Effector memory CD8-positive, alpha-beta T cell (primary cell): ENCODE measurements around the gene TSPYL4.
A peak's percentile ranks its signal among the peaks of the same experiment; 100 is the strongest.

Experiments
- ATAC-seq: fragments of 150-1000 bp; cut with Tn5 transposase; replicated peaks from 2 replicates; pipeline ENCODE4 v1.10.0; 2021; ENCODE audit warnings: mild to moderate bottlenecking, moderate library complexity
- DNase-seq, 3 experiments: peaks; one replicate each; pipeline ENCODE4 v3.0.0; 2021
- H3K27ac Mint-ChIP-seq, 2 donors: one replicate each; pipeline ENCODE4 v1.8.0; 2022; ENCODE audit warnings: mild to moderate bottlenecking in 2 of 2, mixed read lengths in 2 of 2, moderate library complexity in 2 of 2
- H3K27me3 Mint-ChIP-seq, 2 donors: one replicate each; pipeline ENCODE4 v1.8.0; 2022; ENCODE audit warnings: mixed read lengths in 2 of 2
- H3K36me3 Mint-ChIP-seq: one replicate; pipeline ENCODE4 v1.8.0; 2022; ENCODE audit warnings: mild to moderate bottlenecking, moderate library complexity, mixed read lengths; ENCODE audit not compliant: insufficient read depth
- H3K4me1 Mint-ChIP-seq, 2 donors: one replicate each; pipeline ENCODE4 v1.8.0; 2022; ENCODE audit warnings: low read depth in 2 of 2, mixed read lengths in 2 of 2
- H3K4me3 Mint-ChIP-seq, 2 donors: one replicate each; pipeline ENCODE4 v1.8.0; 2022; ENCODE audit warnings: mild to moderate bottlenecking in 2 of 2, mixed read lengths in 2 of 2, moderate library complexity in 2 of 2
- H3K9me3 Mint-ChIP-seq, 2 donors: one replicate each; pipeline ENCODE4 v1.8.0; 2022; ENCODE audit warnings: mixed read lengths in 2 of 2

TSPYL4 gene

DNA sequence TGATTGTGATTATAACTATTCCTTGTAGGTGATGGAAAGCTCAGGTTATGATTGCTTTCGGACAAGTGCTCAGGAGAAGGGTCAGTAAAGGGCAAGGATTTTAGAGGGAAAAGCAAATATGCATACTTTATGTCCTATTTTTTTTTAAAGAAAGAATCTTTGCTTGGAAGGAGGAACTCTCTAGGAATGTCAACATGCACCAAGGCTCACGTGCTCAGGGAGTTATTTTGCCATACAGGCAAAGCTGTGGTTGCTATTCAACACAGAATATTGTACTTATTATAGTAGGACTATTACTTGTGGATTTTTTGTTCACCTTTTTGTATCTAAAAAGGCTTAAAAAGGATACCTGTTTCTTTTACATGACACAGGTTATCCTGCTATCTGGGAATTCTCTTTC, 28.8 kb upstream of the TSPYL4 start:
- Mint-ChIP-seq H3K27ac (no peak overlapping the region), H3K4me1 (peaks cover 25 to 28% of the 10 kb centered on the region in 2 donors)

DNA sequence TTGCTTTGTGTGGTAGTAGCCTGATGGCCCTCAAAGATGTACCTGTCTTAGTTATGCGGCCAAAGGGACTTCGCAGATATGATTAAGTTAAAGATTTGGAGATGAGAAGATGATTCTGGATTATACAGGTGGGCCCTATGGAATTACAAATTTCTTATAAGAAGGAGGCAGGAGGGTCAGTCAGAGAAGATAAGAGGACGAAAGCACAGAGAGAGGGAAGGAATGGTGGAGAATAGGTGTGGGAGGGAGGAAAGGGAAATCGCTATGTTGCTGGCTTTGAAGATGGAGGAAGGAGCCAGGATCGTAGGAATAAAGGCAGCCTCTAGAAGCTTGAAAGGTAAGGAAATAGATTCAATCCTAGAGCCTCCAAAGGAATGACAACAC, 27.1 kb upstream of the TSPYL4 start:
- no peaks in the 10 kb centered on the region for H3K9me3 Mint-ChIP-seq
- H3K4me3 Mint-ChIP-seq = peak overlapping the region; percentile 87 to 98
- ATAC-seq (no peak), DNase-seq (no peak)
- H3K36me3 Mint-ChIP-seq = peaks cover 42% of the 10 kb centered on the region
- H3K4me1 Mint-ChIP-seq = peaks cover 39 to 44% of the 10 kb centered on the region in 2 donors
- H3K27me3 Mint-ChIP-seq = no peaks in the 10 kb centered on the region
- peak overlapping the region; percentile 97 to 100 for H3K27ac Mint-ChIP-seq

More for the DNA sequence above, 28.8 kb upstream of the TSPYL4 start:
- Mint-ChIP-seq H3K27me3 (no peaks in the 10 kb centered on the region), H3K4me3 (no peak overlapping the region), H3K9me3 (no peaks in the 10 kb centered on the region), H3K36me3 (peaks cover 28% of the 10 kb centered on the region)
- no peak for ATAC-seq
- no peak for DNase-seq

DNA sequence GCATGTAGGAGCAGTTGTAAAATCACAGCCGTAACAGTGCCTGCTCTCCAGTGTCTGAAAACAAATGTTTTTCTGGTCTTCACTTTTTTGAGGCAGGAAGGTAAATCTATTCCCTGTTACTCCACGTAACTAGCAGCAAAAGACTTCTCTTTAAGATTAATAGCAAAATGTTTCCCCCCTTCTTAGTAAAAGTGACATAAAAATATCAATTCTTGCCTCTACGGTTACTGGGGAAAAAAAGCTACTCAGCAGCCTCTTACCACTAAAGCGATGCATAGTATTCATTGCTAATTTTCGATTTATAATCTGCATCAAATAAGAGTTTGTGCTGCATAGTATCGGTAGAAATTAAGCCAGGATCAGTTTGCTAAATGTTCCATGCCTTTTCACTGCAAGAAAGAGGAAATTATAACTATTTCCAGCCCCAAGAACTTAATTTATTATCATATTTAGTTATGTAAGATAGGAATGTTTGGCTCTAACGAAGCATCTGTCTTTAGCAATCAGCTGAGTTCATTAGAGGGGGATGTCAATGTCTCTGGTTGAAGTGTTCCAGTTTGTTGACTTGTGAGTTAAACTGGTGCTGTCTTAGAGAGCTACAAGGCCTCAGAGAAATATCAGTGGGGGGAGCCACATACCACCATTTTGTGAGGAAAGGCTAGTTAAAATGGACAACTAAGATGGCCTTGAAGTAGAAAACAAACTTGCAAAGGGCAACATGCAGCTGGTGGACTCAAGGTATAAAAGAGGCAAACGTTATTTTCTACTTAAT, 26.5 kb upstream of the TSPYL4 start:
- Mint-ChIP-seq H3K27ac (peak overlapping the region; percentile 97 to 100), H3K4me1 (peaks cover 40 to 48% of the 10 kb centered on the region in 2 donors), H3K36me3 (peaks cover 48% of the 10 kb centered on the region), H3K4me3 (peak overlapping the region; percentile 87 to 98), H3K27me3 (no peaks in the 10 kb centered on the region), H3K9me3 (no peaks in the 10 kb centered on the region)
- ATAC-seq = no peak
- no peak for DNase-seq

DNA sequence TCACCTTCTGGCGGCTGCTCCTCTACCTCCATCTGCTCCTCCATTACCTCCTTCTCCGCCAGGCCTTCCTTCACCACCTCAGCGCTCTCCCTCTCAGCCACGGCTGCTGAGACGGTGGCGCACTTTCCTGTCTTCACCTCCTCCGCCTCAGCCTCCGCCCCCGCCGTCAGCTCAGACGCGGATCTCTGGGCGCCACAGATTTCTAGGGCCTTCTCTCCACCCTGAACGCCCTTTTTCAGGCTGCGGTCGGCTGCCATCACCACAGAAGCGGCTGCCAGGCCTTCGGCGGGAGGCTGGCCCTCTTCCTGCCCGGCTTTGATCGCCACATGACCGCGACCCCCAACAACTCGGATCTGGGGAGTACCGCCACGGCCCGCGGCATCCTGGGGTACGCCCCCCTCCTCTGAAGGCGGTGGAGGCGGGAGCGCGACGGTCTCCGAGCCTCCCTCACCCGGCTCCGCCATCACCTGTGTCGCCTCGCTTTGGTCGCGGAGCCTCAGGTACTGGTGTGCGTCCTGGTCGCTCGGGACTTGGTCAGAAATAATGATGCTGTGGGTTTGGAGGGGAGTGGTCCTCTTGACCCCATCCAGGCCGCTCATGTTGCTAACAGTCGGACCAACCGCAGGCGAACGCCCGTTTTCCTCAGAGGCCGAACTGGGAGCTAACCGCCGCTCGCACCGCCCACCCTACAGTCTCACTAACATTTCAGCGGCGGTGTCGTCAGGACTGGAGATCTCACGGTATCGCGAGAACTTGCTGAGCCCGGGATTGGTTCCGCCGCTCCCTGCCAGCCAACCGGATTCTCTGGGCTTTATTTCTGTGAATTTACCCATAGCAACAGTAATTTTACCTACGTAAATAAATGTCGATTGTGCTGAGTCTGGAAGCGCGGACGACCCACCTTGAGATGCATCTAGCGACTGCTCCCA, 25.6 kb upstream of the TSPYL4 start, which contains the start of gene TSPYL1:
Gene TSPYL1 (minus strand): TSS at position 699 of the 929 bp plus-strand sequence. CDS start 100 bp downstream, at position 599.
- peak; percentile 91 to 94 (median 93) for DNase-seq
- Mint-ChIP-seq H3K27ac (peak within 1 kb of the TSS; percentile 97 to 100), H3K36me3 (peaks cover 57% of the 10 kb centered on the region), H3K4me1 (peaks cover 43 to 57% of the 10 kb centered on the region in 2 donors), H3K27me3 (no peaks in the 10 kb centered on the region), H3K4me3 (peak within 1 kb of the TSS; percentile 87 to 98), H3K9me3 (no peaks in the 10 kb centered on the region)
- ATAC-seq = peak; percentile 82

DNA sequence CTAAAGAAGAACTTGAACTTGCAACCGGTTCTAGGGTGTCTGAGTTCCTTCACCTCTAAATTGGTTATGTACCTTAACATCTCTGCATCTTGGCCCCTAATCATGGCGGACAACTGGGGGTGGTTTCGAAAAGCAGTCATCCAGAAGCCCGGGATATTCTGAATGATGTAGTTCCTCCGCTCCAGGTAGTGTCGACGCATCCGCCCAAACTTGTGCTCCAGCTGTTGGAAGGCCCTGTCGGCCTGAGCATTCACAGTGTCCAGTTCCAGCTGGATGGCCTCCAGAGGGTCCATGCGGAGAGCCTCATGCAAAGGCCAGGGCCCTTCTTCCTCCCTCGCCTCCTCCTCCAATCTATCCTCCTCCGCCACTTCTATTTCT, 25.0 kb upstream of the TSPYL4 start:
- Mint-ChIP-seq H3K36me3 (peaks cover 63% of the 10 kb centered on the region), H3K9me3 (no peaks in the 10 kb centered on the region), H3K27me3 (no peaks in the 10 kb centered on the region), H3K4me3 (peak overlapping the region; percentile 87 to 98), H3K27ac (peak overlapping the region; percentile 97 to 100), H3K4me1 (peaks cover 43 to 61% of the 10 kb centered on the region in 2 donors)
- ATAC-seq = no peak
- peak in 1 of 3 experiments; percentile 17 for DNase-seq

DNA sequence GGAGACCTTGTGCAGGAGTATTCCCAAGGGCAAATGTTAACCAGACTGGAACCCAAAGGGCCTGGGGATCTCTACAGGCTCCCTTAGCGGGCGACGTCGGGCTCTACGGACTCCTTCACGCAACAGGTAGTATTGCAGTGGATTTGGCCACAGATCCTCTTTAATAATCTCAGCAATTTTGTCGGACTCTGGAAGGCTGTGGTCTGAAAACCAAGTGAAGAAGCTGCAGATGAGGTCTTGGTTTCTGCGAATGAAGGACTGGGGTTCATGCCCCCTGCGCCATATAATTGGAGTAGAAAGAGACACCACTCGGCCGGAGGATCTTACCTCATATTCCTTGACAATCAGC, 24.6 kb upstream of the TSPYL4 start:
- ATAC-seq (no peak), DNase-seq (no peak)
- Mint-ChIP-seq H3K4me1 (peaks cover 43 to 62% of the 10 kb centered on the region in 2 donors), H3K9me3 (no peaks in the 10 kb centered on the region), H3K36me3 (peaks cover 67% of the 10 kb centered on the region), H3K27me3 (no peaks in the 10 kb centered on the region), H3K27ac (peak overlapping the region; percentile 97 to 100), H3K4me3 (peak overlapping the region; percentile 87 to 98)

DNA sequence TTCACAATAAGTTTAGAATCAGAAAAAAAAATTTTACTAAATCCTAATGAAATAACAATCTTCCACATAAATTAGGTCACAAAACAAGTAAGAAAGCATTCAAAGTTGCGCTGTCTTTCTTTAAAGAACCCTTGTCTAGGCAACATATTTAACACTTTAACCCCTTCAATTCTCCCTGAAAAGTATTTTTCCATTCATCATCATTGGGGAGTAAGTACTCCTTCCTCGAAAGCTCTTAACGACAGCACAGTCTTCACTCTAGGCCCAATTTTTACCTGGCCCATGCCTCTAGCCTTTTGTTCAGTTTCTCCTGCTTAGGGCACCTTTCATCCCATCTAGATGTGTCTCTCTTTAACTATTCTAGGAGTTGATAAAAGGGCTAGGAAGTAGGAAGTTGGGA, 23.2 kb upstream of the TSPYL4 start:
- no peak for DNase-seq
- peaks cover 78% of the 10 kb centered on the region for H3K36me3 Mint-ChIP-seq
- H3K4me3 Mint-ChIP-seq = peak overlapping the region; percentile 87 to 98
- H3K4me1 Mint-ChIP-seq = peaks cover 43 to 71% of the 10 kb centered on the region in 2 donors
- no peaks in the 10 kb centered on the region for H3K9me3 Mint-ChIP-seq
- ATAC-seq = no peak
- no peaks in the 10 kb centered on the region for H3K27me3 Mint-ChIP-seq
- H3K27ac Mint-ChIP-seq = peak overlapping the region; percentile 97 to 100

DNA sequence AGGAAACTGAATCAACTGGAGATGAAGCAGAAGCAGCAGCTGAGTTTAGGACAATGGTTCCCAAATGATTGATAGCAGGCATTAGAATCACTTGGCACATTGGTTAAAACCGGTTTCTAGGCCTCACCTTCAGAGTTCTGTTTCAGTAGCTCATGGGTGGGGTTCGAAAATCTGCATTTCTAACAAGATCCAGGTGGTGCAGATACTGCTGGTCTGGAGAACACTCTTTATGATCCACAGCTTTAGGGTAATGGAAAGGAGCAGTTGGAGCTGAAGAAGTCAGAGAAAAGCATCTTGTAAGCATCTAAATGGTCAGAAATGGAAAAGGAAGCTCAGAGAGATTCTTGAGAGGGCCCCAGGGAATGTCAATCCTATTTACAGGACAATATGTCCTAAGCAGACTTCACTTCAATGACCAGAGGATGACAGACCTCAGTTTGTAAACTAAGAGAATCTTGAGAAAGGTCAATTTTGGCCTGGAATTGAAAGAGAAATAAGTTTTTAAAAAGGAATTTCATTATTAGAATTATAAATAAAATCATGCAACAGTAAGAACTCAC, 17.4 kb upstream of the TSPYL4 start:
- Mint-ChIP-seq H3K27me3 (no peaks in the 10 kb centered on the region), H3K27ac (peak overlapping the region; percentile 44 to 72), H3K4me1 (peaks cover 12 to 53% of the 10 kb centered on the region in 2 donors), H3K36me3 (peaks cover 51% of the 10 kb centered on the region), H3K4me3 (no peak overlapping the region), H3K9me3 (no peaks in the 10 kb centered on the region)
- ATAC-seq (no peak), DNase-seq (no peak)

DNA sequence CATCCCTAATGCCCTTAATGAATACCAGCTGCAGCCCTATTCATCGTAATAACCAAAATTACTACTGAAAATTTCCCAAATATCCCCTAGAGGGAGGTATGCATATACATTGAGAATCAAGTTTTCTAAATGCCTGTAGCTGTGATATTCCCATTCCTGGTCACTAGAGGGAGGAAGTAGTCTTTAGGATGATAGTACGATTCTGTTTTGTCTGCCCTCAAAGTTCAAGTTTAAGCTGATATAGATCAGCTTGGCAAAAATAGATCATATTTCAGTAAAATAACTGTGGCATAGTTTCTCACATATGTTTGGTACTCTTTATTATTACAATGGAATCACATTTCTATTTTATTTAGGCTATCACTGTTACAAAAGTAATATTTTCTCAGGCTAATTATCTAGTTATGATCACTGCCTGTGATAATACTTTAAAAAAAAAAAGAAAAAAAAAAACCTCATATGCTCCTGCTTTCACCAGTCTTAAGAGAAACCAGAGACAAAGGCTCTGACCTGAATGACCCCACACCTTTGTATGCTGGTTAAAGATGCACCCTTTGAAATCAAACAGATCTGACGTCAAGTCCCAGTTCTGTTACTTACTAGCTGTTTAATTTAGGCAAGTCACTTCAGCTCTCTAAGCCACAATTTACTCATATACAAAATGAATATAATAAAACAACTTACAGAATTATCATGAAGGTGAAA, 14.9 kb upstream of the TSPYL4 start:
- DNase-seq = no peak
- no peaks in the 10 kb centered on the region for H3K9me3 Mint-ChIP-seq
- peak overlapping the region; percentile 45 to 77 for H3K27ac Mint-ChIP-seq
- H3K4me1 Mint-ChIP-seq = peaks cover 10 to 46% of the 10 kb centered on the region in 2 donors
- H3K4me3 Mint-ChIP-seq = no peak overlapping the region
- ATAC-seq = peak; percentile 88
- H3K27me3 Mint-ChIP-seq = no peaks in the 10 kb centered on the region
- H3K36me3 Mint-ChIP-seq = peaks cover 28% of the 10 kb centered on the region

DNA sequence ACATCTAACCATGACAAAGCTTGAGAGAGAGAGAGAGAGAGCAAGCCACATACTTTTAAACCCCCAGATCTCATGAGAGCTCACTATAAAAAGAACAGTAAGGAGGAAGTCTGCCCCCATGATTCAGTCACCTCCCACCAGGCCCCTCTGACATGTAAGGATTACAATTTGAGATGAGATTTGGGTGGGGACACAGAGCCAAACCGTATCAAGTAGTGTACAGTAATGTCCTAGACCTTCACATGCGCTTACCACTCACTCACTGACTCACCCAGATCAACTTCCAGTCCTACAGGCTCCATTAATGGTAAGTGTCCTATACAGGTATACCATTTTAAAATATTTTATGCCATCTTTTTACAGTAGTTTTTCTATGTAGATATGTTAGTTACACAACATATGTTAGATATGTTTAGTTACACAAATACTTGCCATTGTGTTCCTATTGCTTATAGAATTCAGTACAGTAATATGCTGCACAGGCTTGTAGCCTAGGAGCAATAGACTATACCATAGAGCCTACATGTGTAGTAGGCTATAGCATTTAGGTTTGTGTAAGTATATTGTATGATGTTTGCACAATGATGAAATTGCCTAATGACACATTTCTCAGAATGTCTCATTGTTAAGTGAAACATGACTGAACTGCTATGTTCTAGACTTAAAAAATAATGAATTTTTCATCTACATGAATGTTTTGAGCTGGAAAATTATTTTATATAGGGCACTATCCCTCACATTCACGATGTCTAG, 14.1 kb upstream of the TSPYL4 start:
- H3K27me3 Mint-ChIP-seq = no peaks in the 10 kb centered on the region
- peaks cover 10 to 41% of the 10 kb centered on the region in 2 donors for H3K4me1 Mint-ChIP-seq
- no peak overlapping the region for H3K4me3 Mint-ChIP-seq
- H3K9me3 Mint-ChIP-seq = no peaks in the 10 kb centered on the region
- no peak for ATAC-seq
- H3K27ac Mint-ChIP-seq = peak overlapping the region; percentile 45 to 77
- peaks cover 20% of the 10 kb centered on the region for H3K36me3 Mint-ChIP-seq
- DNase-seq = no peak

DNA sequence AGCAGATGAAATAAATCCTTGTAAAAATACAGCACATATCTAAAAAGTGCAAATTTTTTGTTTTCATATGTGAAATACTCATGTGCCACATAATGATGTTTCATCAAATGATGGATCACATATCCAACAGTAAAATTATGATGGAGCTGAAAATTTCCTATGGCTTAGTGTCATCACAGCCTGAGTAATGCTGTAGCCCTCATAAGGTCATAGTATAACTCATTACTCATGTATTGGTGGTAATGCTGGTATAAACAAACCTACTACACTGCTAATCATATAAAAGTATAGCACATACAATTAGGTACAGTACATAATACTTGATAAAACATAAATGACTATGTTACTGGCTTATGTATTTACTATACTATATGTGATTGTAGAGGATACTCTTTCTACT, 12.9 kb upstream of the TSPYL4 start:
- no peaks in the 10 kb centered on the region for H3K9me3 Mint-ChIP-seq
- ATAC-seq (no peak), DNase-seq (no peak)
- H3K4me1 Mint-ChIP-seq = peaks cover 12 to 39% of the 10 kb centered on the region in 2 donors
- H3K27ac Mint-ChIP-seq = no peak overlapping the region
- no peaks in the 10 kb centered on the region for H3K27me3 Mint-ChIP-seq
- H3K36me3 Mint-ChIP-seq = peaks cover 14% of the 10 kb centered on the region
- H3K4me3 Mint-ChIP-seq = no peak overlapping the region

DNA sequence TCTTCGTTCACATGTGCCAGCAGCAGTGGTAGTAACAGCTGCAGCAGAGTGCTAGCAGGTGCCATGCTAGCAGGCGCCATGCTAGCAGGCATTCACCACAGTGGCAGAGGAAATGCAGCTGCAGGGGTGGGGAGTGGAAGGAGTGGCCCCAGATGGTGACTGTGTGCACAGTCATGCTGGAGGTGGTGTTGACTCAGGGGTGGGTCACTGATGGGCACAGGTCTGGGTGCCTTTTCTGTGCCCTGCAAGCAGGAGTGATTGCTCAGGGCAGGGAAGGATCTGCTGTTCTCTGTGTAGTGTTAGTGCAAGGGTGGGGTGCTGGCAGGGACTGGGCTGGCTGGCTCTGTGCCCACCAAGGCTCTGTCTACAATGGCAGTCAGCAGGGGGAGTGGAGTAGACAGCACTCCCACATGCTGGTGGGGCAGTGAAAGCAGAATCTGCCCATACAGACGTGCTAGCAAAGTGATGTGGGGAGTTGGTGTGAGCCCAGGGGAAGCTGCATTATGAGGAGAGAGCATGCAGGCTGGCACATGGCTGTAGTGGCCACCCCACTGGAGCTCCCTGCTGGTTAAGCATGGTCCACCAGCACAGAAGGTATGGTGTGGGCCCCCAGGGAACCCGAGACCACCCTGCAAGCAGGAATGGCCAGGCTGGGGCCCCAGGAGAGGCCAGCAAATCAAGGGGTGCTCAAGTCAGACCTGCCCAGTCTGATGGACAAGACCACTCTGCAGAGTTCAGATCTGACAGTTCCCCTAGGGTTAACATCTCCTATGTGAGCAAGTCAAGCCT, 11.4 kb upstream of the TSPYL4 start:
- Mint-ChIP-seq H3K4me1 (peaks cover 15 to 42% of the 10 kb centered on the region in 2 donors), H3K4me3 (no peak overlapping the region), H3K36me3 (peaks cover 11% of the 10 kb centered on the region), H3K27ac (peak overlapping the region in 1 of 2 donors; percentile 19), H3K9me3 (no peaks in the 10 kb centered on the region), H3K27me3 (no peaks in the 10 kb centered on the region)
- DNase-seq (no peak), ATAC-seq (no peak)
